Activated T-helper 1 cell treated with Interleukin-2 at 50 U/mL for 16 hours (primary cell): ENCODE results near the gene UCHL3.

ENCODE experiments used
- DNase-seq: peaks from one replicate; pipeline ENCODE4 v3.0.0-alpha.2; 2020; ENCODE audit warnings: low read depth

UCHL3 gene

DNA sequence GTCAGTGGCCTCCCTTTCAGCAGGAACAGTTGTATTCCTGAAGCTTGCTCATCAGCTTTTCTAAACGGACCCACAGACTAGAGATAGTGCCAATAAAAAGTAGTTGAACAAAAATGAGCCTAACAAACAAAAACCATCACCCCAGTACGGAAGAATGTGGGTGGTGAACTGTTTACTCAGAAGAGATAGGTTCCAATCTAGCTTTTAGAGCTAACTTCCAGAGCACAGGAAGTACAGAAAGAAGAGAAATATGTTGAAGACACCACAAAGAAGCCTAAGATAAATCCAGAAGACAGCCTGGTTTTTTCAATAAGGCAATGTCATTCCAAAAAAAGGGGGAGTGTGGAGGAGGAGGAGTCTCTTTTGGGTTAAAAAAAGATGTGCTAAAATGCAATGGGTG is 83.7 kb downstream of the UCHL3 start:
- DNase-seq = no peak

DNA sequence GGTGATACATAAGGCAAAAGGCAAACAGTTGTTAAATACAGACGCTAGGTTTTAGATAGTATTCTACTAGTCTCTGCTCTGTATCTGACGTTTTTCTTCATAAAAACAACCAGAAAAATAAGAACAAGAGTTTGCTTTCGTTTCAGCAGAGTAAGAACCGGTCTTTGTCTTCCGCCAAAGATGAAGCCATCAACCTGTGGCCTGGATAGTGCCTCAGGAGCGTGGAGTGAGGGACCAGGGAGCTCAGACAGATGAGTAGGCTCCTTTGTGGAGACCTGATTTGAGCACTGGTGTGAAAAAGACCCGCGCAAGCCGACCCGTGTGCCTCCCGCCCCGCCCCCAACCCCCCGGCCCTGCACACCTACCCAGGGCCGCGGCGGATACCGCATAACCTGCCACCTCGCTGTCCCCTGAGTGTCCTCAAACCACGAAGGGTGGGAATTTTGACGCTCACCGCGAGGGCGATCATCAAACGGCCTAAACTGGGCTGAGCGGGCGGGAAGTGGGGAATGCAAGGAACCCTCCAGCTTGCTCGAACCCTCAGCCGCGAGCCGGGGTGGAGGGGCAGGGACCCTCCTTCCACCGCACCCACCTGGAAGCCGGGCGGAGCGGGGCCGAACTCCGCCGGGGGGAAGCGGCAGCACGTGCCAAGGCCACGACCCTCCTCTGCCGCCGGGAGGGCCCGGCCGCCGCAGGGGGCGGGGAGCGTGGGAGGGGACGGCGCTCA is 85.7 kb downstream of the UCHL3 start:
- no peak for DNase-seq

DNA sequence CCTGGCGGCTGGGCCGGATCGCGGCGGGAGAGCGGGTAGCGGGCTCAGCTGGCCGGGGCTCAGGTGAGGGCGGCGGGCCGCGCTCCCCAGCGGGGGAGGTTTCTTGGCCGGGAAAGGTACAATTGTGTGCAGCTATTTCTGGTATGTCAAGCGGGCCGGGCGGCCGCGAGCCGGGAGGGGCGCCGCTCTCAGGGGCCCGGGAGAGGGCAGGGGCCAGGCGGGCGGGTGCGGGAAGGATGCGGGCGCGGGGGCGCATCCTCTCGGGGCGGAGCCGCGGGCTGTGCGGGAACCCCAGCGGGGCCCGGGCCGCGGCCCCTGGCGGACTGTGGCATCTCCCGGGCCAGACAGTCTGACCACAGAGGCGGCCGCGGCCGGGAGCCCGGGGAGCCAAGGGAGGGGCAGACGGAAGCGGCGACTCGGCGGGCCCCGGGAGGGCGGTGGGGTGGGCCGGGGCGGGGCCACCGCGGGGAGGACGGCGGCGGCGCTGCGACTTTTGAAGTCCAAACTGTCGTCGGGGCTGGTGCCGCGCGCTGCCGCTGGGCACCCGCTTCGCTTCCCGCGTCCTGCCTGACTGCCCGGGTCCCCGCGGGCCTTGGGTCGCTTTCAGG is 86.3 kb downstream of the UCHL3 start, which contains the start of gene LMO7:
LMO7 (plus strand) TSS at position 503 of the 608 bp plus-strand sequence. CDS start 328 bp downstream, outside the sequence.
- DNase-seq = peak; percentile 35

DNA sequence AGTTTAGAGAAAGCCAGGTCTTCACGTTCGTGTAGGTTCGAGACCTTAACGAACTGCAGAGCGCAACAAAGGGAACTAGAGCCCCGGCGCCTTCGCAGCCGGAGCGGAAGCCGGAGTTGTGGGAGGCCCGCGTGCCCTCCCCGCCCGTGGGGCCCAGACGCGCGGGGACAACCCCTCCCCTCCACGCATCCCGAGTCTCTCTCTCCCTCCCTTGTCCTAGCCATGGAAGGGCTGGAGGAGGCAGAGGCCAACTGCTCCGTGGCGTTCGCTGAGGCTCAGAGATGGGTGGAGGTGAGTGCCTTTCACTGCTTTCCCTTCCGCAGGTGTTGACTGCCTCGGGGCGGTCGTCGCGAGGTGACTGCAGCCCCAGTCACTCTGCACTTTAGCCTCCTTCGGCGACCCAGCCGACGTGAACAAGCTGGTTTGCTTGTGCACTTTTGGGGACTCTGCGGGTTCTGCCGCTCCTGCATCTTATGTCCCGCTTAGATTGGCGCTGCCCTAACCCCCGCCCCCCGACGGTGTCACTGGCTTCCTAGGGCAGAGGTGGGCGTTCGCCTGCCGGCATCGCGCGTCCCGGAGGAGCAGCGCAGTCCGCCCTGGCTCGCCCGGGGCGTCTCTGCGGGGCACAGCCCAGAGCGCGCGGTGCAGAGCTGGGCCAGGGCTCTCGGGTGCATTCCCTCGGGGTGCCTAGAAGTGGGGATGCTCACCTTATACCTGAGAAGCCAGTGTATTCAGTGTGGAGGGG is 87.0 kb downstream of the UCHL3 start:
- DNase-seq = peak; percentile 33

DNA sequence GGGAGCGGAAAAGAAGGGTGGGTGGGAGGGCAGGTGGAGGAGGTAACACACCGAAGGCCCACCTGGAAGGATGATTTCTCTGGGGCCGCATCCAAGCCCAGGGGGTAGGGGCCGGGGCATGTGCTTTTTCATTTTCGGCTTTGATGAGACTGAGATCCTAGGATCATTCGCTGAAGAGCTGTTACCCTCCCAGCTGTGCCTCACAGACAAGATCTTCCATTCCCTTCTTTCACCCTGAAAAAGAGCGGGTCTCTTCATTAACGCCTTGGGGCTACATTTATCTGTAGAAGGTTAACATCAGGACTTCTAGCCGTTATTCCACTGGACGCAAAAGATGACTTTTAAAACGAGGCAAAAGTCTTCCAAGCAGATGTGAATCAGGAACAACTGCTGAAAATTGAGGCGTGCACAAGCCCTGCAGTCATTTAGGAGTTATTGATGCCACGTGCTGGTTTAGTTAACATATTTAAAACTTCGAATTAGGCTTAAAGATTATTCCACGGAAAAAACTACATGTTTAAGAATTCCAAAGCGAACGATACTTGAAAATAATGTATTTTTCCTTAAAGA is 87.7 kb downstream of the UCHL3 start:
- no peak for DNase-seq

DNA sequence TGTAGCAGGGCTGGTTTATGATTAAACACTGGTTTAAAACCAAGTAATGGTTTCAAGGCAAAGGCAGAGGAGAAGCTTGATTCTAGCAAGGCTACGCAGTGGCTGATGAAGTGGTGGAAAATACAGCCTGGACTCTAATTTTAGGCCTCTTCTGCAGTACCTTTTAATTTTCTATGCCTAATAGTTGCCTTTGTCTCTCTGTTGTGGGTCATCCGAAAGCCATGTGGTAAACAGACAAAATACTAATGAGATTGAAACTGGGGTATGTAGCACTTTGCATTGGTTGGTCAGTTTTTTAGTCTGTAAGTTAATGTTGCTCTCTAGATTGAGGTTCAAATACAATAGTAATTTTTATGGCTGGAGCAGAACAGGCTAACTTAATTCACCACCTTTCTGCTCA is 89.9 kb downstream of the UCHL3 start:
- no peak for DNase-seq

DNA sequence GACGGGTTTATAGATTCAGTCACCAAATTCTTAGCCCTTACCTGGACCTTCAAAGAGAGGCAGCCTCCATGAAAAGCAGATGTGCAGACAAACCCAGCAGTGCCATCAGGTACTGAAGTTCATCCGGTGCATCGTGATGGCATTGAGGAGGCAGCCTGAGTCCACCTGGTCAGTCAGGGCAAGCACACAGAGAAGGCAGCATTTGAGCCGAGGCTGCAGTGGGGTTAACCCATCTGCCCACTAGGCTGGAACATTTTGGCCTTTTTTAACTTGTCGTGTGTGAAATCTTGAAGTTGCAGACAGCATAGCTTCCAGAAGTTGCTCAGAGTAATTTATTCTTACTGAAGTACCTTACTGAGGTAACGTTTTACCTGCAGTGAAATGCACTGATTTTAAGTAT is 91.4 kb downstream of the UCHL3 start:
- DNase-seq = no peak

DNA sequence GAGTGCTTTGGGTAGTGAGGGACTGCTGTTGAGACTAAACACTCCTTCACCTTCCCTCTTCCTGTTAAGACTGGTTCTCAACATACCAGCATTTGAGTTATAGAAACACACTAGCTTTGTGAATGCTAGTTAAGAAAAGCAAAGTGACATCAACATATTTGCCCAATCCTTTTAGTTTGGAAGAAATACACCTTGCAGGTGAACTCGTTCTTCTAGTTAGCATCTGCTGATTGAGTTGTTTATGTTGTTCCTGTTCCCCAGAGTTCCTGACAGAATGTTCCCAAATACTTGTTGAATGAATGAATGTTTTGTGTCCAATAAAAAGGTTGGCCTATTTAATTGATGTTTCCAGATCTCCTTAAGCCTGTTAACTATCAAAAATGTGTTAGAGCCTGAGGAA is 93.6 kb downstream of the UCHL3 start:
- DNase-seq = no peak

DNA sequence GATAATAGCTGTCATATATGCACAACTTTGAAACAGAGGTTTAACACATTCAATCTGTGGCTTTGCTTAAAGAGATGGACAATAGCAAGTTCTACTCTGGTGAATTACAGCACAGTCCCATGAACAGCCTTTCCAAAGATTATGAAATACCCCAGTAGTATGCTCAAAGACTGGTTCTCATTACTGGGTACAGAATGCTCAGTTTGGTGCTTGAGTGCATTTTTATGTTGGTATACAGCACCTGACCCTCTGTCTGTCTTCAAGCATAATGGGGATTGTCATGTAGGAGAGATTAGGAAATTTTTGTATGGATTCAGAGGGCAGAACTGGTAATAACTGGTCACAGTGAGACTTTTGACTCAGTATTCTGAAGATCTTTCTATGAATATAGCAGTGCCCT is 94.1 kb downstream of the UCHL3 start:
- DNase-seq = no peak

DNA sequence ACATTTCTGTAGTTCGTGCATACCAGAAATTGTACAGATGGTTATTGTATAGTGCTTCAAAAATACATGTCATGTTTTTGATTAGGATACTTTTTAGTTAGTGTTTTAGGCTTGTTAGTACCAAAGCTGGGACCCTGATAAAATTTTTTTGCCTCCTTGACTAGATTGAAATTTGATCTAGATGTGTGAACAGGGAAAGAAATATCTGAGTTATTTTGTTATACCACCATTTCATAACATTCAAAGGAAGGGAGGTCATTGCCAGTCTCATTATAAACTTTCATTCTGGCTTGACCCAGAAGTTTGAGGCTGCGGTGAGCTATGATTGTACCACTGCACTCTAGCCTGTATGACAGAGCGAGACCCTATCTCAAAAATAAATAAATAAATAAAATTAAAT is 95.5 kb downstream of the UCHL3 start:
- no peak for DNase-seq

DNA sequence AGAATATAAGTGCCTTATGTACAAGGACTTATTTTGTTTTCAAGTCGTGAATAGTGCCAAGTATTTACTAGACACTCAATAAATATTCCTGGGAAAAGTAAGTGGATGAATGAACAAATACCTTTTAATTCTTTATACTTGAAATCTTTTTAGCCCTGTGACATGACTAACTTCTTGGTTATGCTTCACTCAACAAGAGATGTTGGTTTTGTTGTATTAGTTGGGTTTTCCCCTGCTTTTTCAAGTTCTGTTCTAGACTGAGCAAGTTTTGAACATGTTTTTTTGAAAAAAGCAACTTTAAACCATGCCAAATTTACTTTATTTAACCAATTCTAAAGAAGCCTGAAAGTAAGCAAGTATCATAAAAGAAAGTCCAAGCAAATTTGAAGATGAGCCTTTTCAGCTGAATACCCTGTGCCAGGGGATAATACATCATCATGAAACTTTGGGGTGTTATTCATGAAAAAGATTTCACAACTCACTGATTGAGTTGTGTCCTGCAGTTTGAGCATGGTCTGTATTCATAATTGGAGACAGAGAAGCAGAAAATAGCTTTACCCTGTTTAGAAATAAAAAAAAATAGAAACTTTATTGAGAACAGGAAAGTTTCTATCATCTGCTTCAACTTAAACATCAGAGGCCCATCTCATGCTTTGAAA is 97.7 kb downstream of the UCHL3 start:
- no peak for DNase-seq

DNA sequence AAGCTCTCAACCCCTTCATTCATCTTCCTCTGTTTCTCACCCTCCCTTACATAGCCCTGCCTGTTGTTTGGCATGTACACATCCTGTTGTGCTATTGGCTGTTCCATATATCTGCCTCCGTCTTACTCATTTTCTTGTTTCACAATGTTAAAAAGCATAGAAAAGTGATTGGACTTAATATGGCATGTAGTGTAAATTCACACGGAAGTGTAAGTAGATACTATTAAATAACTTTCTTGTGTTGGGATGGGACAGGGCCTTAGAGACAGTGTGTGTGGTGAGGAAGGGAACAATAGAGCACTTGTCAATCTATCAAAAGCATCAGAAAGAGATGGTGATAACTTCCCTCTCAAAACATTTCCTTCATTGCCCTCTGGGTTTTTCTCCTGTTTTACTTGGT is 98.9 kb downstream of the UCHL3 start:
- no peak for DNase-seq

DNA sequence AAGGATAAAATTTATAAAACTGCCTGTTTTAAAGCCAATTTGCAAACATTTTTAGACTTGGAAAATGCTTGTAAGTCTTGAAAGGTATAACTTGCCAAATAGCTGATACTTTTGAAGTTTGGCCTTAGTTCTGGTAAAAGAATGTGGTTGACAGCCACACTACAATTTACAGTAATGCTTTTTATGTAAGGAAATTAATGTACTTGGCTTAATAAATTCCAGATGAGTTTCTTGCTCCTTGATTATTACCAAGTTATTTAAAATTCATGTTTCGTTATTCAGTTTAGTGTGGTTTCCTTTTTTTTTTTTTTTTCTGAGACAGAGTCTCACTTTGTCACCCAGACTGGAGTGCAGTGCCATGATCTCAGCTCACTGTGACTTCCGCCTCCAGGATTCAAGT is 101.4 kb downstream of the UCHL3 start:
- no peak for DNase-seq

DNA sequence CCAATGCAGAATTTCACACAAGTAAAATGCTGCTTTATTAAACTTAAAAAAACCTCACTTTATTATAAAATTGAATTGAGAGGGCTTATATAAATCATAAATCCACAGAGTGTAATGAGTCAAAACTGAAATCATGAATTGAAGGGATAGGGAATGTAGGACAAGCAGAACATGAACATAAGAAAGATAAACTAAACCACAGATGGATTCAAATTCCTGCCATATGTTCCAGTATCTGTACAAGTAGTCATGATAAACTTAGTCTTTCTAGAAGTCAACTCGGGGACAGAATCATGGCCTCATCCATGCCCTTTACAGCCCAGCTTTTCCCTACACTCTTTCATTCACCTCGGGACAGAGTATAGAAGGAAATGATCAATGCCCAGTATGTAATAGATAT is 103.1 kb downstream of the UCHL3 start:
- DNase-seq = no peak
